Transverse colon (tissue), 4 donors: Measurements from ENCODE around the gene VTI1A. TPM values are rescaled to one million over a fixed set of nuclear protein-coding genes. Genes with fewer than 3 reads are reported as not detected.

ENCODE experiments used
- DNase-seq: peaks from one replicate; pipeline ENCODE4 v3.0.0-alpha.2; 2019
- H3K27ac ChIP-seq, 4 donors: fragments of 200-600 bp; sonication (generic); 2 replicates each; pipeline ENCODE4 v1.5.1; 2016 to 2018; ENCODE audit warnings: inconsistent platforms in 4 of 4
- H3K27me3 ChIP-seq: fragments of 200-600 bp; sonication (generic); 2 replicates; pipeline ENCODE4 v1.5.1; 2017; ENCODE audit warnings: inconsistent platforms
- H3K36me3 ChIP-seq, 4 donors: fragments of 200-600 bp; sonication (generic); 2 replicates each; pipeline ENCODE4 v1.5.1; 2017 to 2019; ENCODE audit warnings: inconsistent platforms in 4 of 4
- H3K4me1 ChIP-seq, 4 donors: fragments of 200-600 bp; sonication (generic); 2 replicates each; pipeline ENCODE4 v1.5.1; 2017 to 2020; ENCODE audit warnings: inconsistent platforms in 4 of 4
- H3K4me3 ChIP-seq, 4 donors: fragments of 200-600 bp; sonication (generic); 1 replicate in 1 of 4; 2 replicates in 3 of 4; pipeline versions ENCODE4 v1.5.1 to v1.6.1; 2017 to 2019; ENCODE audit warnings: inconsistent platforms in 4 of 4
- H3K9me3 ChIP-seq, 2 donors: fragments of 200-600 bp; sonication (generic); 2 replicates each; pipeline ENCODE4 v1.5.1; 2017 to 2019; ENCODE audit warnings: inconsistent platforms in 2 of 2
- EP300 ChIP-seq: sonication (generic); formaldehyde crosslinking; IDR thresholded peaks from one replicate; pipeline ENCODE4 v1.6.1; 2017; ENCODE audit warnings: antibody characterized with exemption, low read depth
- POLR2A ChIP-seq: fragments of 450-650 bp; IDR thresholded peaks from one replicate; pipeline ENCODE4 v1.6.1; 2016; ENCODE audit warnings: antibody characterized with exemption, mild to moderate bottlenecking, moderate library complexity
- POLR2AphosphoS5 ChIP-seq, 3 donors: sonication (generic); formaldehyde crosslinking; IDR thresholded peaks; one replicate each; pipeline ENCODE4 v1.6.1; 2016; ENCODE audit warnings: antibody characterized with exemption in 3 of 3
- WGBS, 2 donors: methylation state at CpG; one replicate each; pipeline ENCODE4 v1.1.5; 2018; ENCODE audit warnings: low coverage in 1 of 2; 5-methylcytosine and 5-hydroxymethylcytosine counted together
- in situ Hi-C, 4 donors: fragments of 200-750 bp; cut with MboI; loops; one replicate each; pipeline versions ENCODE4 v1.15.0 to v1.15.1; 2017; ENCODE audit warnings: low sequenced_read_pairs in 3 of 4, low pct_ligation_motif_present in 1 of 4, low pct_unique_long_range_greater_than_20kb in 1 of 4
- intact Hi-C: fragments of 100-400 bp; cut with DNase I; formaldehyde crosslinking; loops from one replicate; pipeline ENCODE4 v1.15.1; 2023; ENCODE audit warnings: low total_unique reads
- total RNA-seq, 4 donors: library from RNA; depleted of rRNA; stranded (reverse); fragments of >200 nt; gene quantifications; one replicate each; pipeline ENCODE4 v1.1.0, GENCODE V29; 2016
- TF ChIP-seq, protein P1 (sequence below), 5 experiments: fragments of 200-600 bp in 3 of 5; fragments of 450-650 bp in 2 of 5; sonication (generic) in 3 of 5; IDR thresholded peaks; 1 replicate in 2 of 5; 2 replicates in 3 of 5; pipeline ENCODE4 v1.5.1; 2016 to 2017; ENCODE audit warnings: antibody characterized with exemption in 5 of 5, inconsistent platforms in 3 of 5, mild to moderate bottlenecking in 2 of 5, moderate library complexity in 1 of 5

Gene VTI1A
- total RNA-seq, 4 donors from 2014 or later: 65.8 to 211 (median 149) TPM

DNA sequence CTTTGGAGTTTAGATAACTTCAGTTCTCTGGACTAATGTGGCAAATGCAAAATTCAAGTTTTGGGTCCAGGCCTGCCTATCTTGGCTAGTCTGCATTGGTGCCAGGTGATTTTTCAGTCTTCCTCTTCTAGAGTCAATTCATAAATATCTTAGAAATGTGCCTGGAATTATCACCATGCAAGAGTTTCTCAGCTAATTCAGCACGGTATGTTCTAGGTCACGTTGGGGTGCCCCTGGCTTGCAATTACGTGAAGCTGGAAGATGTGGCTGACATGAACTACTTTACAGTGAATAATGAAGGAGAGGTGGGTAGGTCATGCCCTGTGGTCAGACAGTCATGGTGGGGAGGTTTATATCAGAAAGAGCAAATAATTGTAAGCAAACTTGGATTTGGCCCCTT, 25.3 kb upstream of the VTI1A start:
- no peaks in the 10 kb centered on the region for H3K27me3 ChIP-seq
- in situ Hi-C loops (no loop called here), intact Hi-C loops (no loop called here)
- H3K4me1 ChIP-seq: no peaks in the 10 kb centered on the region
- TF ChIP-seq POLR2A: no peak
- TF ChIP-seq POLR2AphosphoS5 (IDR thresholded peaks at IDR 0.05): no peak
- TF ChIP-seq, protein P1, sequence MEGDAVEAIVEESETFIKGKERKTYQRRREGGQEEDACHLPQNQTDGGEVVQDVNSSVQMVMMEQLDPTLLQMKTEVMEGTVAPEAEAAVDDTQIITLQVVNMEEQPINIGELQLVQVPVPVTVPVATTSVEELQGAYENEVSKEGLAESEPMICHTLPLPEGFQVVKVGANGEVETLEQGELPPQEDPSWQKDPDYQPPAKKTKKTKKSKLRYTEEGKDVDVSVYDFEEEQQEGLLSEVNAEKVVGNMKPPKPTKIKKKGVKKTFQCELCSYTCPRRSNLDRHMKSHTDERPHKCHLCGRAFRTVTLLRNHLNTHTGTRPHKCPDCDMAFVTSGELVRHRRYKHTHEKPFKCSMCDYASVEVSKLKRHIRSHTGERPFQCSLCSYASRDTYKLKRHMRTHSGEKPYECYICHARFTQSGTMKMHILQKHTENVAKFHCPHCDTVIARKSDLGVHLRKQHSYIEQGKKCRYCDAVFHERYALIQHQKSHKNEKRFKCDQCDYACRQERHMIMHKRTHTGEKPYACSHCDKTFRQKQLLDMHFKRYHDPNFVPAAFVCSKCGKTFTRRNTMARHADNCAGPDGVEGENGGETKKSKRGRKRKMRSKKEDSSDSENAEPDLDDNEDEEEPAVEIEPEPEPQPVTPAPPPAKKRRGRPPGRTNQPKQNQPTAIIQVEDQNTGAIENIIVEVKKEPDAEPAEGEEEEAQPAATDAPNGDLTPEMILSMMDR (IDR thresholded peaks at IDR 0.05): no peak
- no peak for TF ChIP-seq EP300
- no peak overlapping the region for H3K4me3 ChIP-seq
- 97% methylated on average over 3 of the region's 3 CpGs; no CpG with 5 or more reads in 1 of the 2 donors for WGBS, 2 donors
- no peaks in the 10 kb centered on the region for H3K9me3 ChIP-seq
- H3K36me3 ChIP-seq: peaks cover 0 to 42% (median 11%) of the 10 kb centered on the region in 4 donors
- no peak for DNase-seq
- H3K27ac ChIP-seq: no peak overlapping the region

DNA sequence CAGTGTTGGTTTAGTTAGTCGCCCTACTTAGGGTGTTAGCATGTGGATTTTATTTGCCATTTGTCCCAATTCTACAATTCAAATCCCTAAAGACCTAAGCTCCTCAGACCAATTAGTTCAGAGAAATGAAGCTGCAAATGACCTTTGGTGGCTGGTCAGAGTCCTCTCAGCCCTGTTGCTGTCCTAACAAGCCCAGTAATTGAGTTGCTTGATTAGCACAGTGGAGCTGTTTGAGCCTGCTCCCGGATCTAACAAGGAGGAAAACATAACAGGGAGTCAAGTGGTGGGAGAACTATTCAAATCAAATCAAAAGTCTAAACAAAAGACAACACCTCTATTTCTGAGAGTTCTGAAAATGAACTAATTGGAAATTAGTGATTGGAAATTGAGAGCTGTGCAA, 22.4 kb upstream of the VTI1A start:
- WGBS, 2 donors: 56 to 68% methylated on average over 1 to 2 of the region's 2 CpGs
- in situ Hi-C loops: loop anchor here (25.0 kb wide), 1 partner anchor 237 kb away; the partner anchor contains the start of gene GPAM (in 4 of the 4)

DNA sequence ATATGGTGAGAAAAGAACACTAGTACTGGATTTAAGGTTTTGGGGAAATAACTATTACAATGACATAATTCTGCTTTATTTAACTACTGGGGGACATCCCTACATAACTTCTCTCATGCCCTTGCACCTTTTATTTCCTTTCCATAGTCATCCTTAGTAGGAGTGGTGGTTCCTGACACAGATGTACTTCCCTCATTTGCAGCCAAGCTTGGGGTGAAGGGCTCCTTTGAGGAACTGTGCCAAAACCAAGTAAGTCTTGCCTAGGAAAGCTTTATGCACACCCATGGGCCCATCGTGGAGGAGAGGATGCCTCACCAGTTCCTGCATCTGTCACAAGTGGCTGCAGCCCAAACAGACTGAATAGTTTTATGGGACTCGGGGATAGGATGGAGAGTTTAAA, 20.9 kb upstream of the VTI1A start:
- no peaks in the 10 kb centered on the region for H3K9me3 ChIP-seq
- no peaks in the 10 kb centered on the region for H3K27me3 ChIP-seq
- no peaks in the 10 kb centered on the region for H3K4me1 ChIP-seq
- H3K4me3 ChIP-seq: no peak overlapping the region
- no peak for DNase-seq
- TF ChIP-seq POLR2A (no peak), POLR2AphosphoS5 (IDR thresholded peaks at IDR 0.05) (no peak), EP300 (no peak)
- TF ChIP-seq, protein P1 (IDR thresholded peaks at IDR 0.05): no peak
- no peak overlapping the region for H3K27ac ChIP-seq
- WGBS, 2 donors: 70% methylated on average over 2 of the region's 2 CpGs; no CpG with 5 or more reads in 1 of the 2 donors
- H3K36me3 ChIP-seq: peaks cover 0 to 56% (median 31%) of the 10 kb centered on the region in 4 donors
- intact Hi-C loops (no loop called here), in situ Hi-C loops (loop anchor here (25.0 kb wide), 1 partner anchor 239 kb away; the partner anchor contains the start of gene GPAM (in 4 of the 4))

More for the DNA sequence above, 22.4 kb upstream of the VTI1A start:
- TF ChIP-seq EP300: no peak
- Histone ChIP-seq H3K4me1 (no peaks in the 10 kb centered on the region), H3K9me3 (no peaks in the 10 kb centered on the region), H3K36me3 (peaks cover 0 to 49% (median 24%) of the 10 kb centered on the region in 4 donors), H3K4me3 (no peak overlapping the region), H3K27me3 (no peaks in the 10 kb centered on the region), H3K27ac (no peak overlapping the region)
- intact Hi-C loops: no loop called here
- DNase-seq: no peak

DNA sequence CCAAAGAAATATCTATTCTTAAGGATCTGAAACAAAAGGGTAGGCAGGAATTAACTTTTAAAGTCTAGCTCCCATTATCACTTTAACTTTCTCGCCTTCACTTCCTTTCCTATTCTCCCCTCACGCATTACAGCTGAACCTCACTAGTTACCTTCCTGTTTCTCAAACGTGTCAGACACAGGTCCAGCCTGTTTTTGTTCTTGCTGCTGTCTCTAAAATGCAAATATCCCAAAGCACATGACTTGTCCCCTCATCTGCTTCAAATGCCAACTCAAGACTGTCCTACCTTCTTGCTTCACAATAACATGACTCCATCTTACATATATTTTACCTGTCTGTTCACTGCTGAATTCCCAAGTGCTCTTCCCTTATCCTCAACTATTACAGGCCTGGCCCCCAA, 17.9 kb upstream of the VTI1A start:
- DNase-seq: no peak
- 64 to 67% methylated on average over 3 of the region's 3 CpGs for WGBS, 2 donors
- Histone ChIP-seq H3K4me3 (no peak overlapping the region), H3K27me3 (no peaks in the 10 kb centered on the region), H3K9me3 (no peaks in the 10 kb centered on the region), H3K27ac (peak overlapping the region in 1 of 4 donors; percentile 4), H3K4me1 (no peaks in the 10 kb centered on the region), H3K36me3 (peaks cover 0 to 72% (median 37%) of the 10 kb centered on the region in 4 donors)
- in situ Hi-C loops: loop anchor here (25.0 kb wide), 1 partner anchor 242 kb away; the partner anchor contains the start of gene GPAM (in 4 of the 4)
- intact Hi-C loops: no loop called here
- TF ChIP-seq, protein P1 (IDR thresholded peaks at IDR 0.05): no peak
- TF ChIP-seq POLR2A (no peak), EP300 (no peak), POLR2AphosphoS5 (IDR thresholded peaks at IDR 0.05) (no peak)
